Endothelial cell of umbilical vein (primary cell): ENCODE measurements around the gene TNRC6A. TPM values are rescaled to one million over a fixed set of nuclear protein-coding genes. Genes with fewer than 3 reads are reported as not detected.

Experiments used
- BruUV-seq: library from RNA; stranded (reverse); fragments of 400-500 nt; replicated peaks from 2 replicates; lab custom pipeline; 2021; lab: Mats Ljungman, UMichigan
- CTCF ChIA-PET: fragments of 300-600, 350-600 bp; sonication (Branson Sonifier 250); formaldehyde crosslinking; loops from one replicate; lab custom pipeline; 2021; ENCODE audit warnings: antibody characterized with exemption, inconsistent platforms; lab: Charles Lee
- POLR2A ChIA-PET: fragments of 300-600, 350-600 bp; sonication (Branson Sonifier 250); formaldehyde crosslinking; loops from one replicate; lab custom pipeline; 2021; ENCODE audit warnings: antibody characterized with exemption, inconsistent platforms; lab: Charles Lee
- DNase-seq: peaks from one replicate; pipeline ENCODE4 v3.0.0-alpha.2; 2011; ENCODE audit warnings: low read depth, low spot score
- FAIRE-seq: peaks from 2 replicates; lab custom pipeline; 2011; peaks lifted over from hg19 to GRCh38; lab: Jason Lieb, UNC
- H2AFZ ChIP-seq: 2 replicates; pipeline ENCODE4 v1.6.0; 2012; ENCODE audit warnings: low read depth, low read length, control low read depth, inconsistent platforms
- H3K27ac ChIP-seq: 2 replicates; pipeline ENCODE4 v1.5.1; 2011; ENCODE audit warnings: low read depth, mild to moderate bottlenecking, control low read depth, low read length, moderate library complexity; ENCODE audit not compliant: insufficient read depth
- H3K27me3 ChIP-seq, 2 experiments: 2 replicates each; pipeline versions ENCODE4 v1.6.0 to v1.6.1; 2011; ENCODE audit warnings: low read length in 2 of 2, mixed read lengths in 1 of 2; ENCODE audit not compliant: control insufficient read depth in 2 of 2, insufficient read depth in 2 of 2
- H3K36me3 ChIP-seq, 2 experiments: 2 replicates in 1 of 2; 3 replicates in 1 of 2; pipeline ENCODE4 v1.5.1; 2011; ENCODE audit warnings: low read length in 2 of 2, mild to moderate bottlenecking in 1 of 2, moderate library complexity in 1 of 2; ENCODE audit not compliant: control insufficient read depth in 2 of 2, insufficient read depth in 2 of 2; ENCODE audit errors: extremely low read depth in 1 of 2
- H3K4me1 ChIP-seq: 3 replicates; pipeline ENCODE4 v1.5.1; 2011; ENCODE audit warnings: mild to moderate bottlenecking, low read length; ENCODE audit not compliant: control insufficient read depth, insufficient read depth; ENCODE audit errors: extremely low read depth
- H3K4me2 ChIP-seq: 2 replicates; pipeline ENCODE4 v1.6.1; 2011; ENCODE audit warnings: low read length, control low read depth, mixed read lengths; ENCODE audit not compliant: insufficient read depth
- H3K4me3 ChIP-seq, 3 experiments: fragments of 200-600 bp in 1 of 3; sonication (generic), shearing (Covaris generic) in 1 of 3; replicated peaks in 1 of 3; 2 replicates each; pipeline ENCODE4 v1.5.1; 2011 to 2016; ENCODE audit warnings: control low read depth in 3 of 3, low read length in 3 of 3, mild to moderate bottlenecking in 2 of 3, inconsistent platforms in 1 of 3, low read depth in 1 of 3, moderate library complexity in 1 of 3; ENCODE audit not compliant: insufficient read depth in 1 of 3
- H3K79me2 ChIP-seq: 2 replicates; pipeline ENCODE4 v1.6.0; 2012; ENCODE audit warnings: low read length, inconsistent platforms; ENCODE audit not compliant: control insufficient read depth, insufficient read depth
- H3K9ac ChIP-seq: replicated peaks from 2 replicates; pipeline ENCODE3; 2011; ENCODE audit warnings: low read length, control low read depth; ENCODE audit not compliant: insufficient read depth; ENCODE audit errors: extremely low read depth
- H3K9me1 ChIP-seq: replicated peaks from 3 replicates; pipeline ENCODE4 v1.6.0; 2011; ENCODE audit warnings: mild to moderate bottlenecking, low read length; ENCODE audit not compliant: control insufficient read depth, insufficient read depth; ENCODE audit errors: extremely low read depth
- H3K9me3 ChIP-seq: replicated peaks from 2 replicates; pipeline ENCODE4 v1.5.1; 2012; ENCODE audit warnings: low read length, inconsistent platforms; ENCODE audit not compliant: control insufficient read depth, insufficient read depth
- H4K20me1 ChIP-seq: replicated peaks from 2 replicates; pipeline ENCODE3; 2011; ENCODE audit warnings: mild to moderate bottlenecking, low read length; ENCODE audit not compliant: control insufficient read depth, insufficient read depth; ENCODE audit errors: extremely low read depth
- CTCF ChIP-seq, 2 donors: IDR thresholded peaks; 1 replicate in 1 of 2; 2 replicates in 1 of 2; pipeline ENCODE4 v1.5.1; 2011; ENCODE audit warnings: low read length in 2 of 2, mild to moderate bottlenecking in 2 of 2, moderate library complexity in 2 of 2, control low read depth in 1 of 2, inconsistent platforms in 1 of 2, low read depth in 1 of 2; ENCODE audit not compliant: insufficient read depth in 1 of 2; ENCODE audit errors: extremely low read depth in 1 of 2
- EZH2 ChIP-seq: IDR thresholded peaks from 2 replicates; pipeline ENCODE4 v1.6.1; 2012; ENCODE audit warnings: borderline replicate concordance, low read depth, mild to moderate bottlenecking, moderate library complexity, low read length, inconsistent platforms; ENCODE audit not compliant: severe bottlenecking
- FOS ChIP-seq: IDR thresholded peaks from 2 replicates; pipeline ENCODE4 v1.6.1; 2011; ENCODE audit warnings: mild to moderate bottlenecking, low read length, moderate library complexity, borderline replicate concordance; ENCODE audit not compliant: insufficient read depth
- GATA2 ChIP-seq: IDR thresholded peaks from 2 replicates; pipeline ENCODE4 v1.7.0; 2011; ENCODE audit warnings: low read depth, mild to moderate bottlenecking, moderate library complexity, mixed read lengths, low read length; ENCODE audit not compliant: insufficient read length, insufficient read depth
- JUN ChIP-seq: IDR thresholded peaks from 2 replicates; pipeline ENCODE4 v1.6.1; 2011; ENCODE audit warnings: borderline replicate concordance, low read depth; ENCODE audit not compliant: insufficient read length, insufficient read depth
- MAX ChIP-seq: IDR thresholded peaks from 2 replicates; pipeline ENCODE4 v1.6.1; 2011; ENCODE audit not compliant: insufficient read depth, insufficient read length
- MYC ChIP-seq: IDR thresholded peaks from one replicate; pipeline ENCODE4 v1.6.1; 2011; ENCODE audit warnings: mild to moderate bottlenecking, low read depth, low read length
- POLR2A ChIP-seq: IDR thresholded peaks from 2 replicates; pipeline ENCODE4 v1.6.1; 2012; ENCODE audit warnings: low read depth, mild to moderate bottlenecking, control low read depth, low read length
- POLR2AphosphoS5 ChIP-seq: IDR thresholded peaks from 2 replicates; pipeline ENCODE4 v1.6.1; 2012; ENCODE audit warnings: low read depth, mild to moderate bottlenecking, control low read depth, low read length, moderate library complexity; ENCODE audit not compliant: insufficient read depth
- dilution Hi-C: fragments of 300-500 bp; cut with MboI; formaldehyde crosslinking; loops from one replicate; pipeline ENCODE4 v1.15.0; 2019; ENCODE audit warnings: low sequenced_read_pairs; ENCODE audit not compliant: extremely low pct_ligation_motif_present
- intact Hi-C: fragments of 100-400 bp; cut with micrococcal nuclease; formaldehyde crosslinking; loops from one replicate; pipeline ENCODE4 v1.10.0; 2022
- polyA plus RNA-seq, 4 experiments: library from polyadenylated mRNA; depleted of rRNA in 3 of 4; stranded (reverse) in 3 of 4; unstranded in 1 of 4; fragments of >200 nt; gene quantifications; 2 replicates each; pipeline versions ENCODE4 v1.2.1 to v1.2.3, GENCODE V29; 2011 to 2012; ENCODE audit warnings: missing spikeins in 1 of 4
- total RNA-seq: library from RNA; stranded (reverse); gene quantifications from 2 replicates; pipeline ENCODE4 v1.2.3, GENCODE V29; 2021

Gene TNRC6A
- total and polyA plus RNA-seq, 2 donors (not counting 3 experiments of a cell fraction or from before 2014, with no cell fraction given): 39.3 to 74.5 TPM

- H3K9ac ChIP-seq: no peak overlapping the region
- TF ChIP-seq CTCF (IDR thresholded peaks at IDR 0.05; ENCODE audit: extremely low read depth in 1 of 2, insufficient read depth in 1 of 2, low read depth in 1 of 2, low read length in 2 of 2) (no peak), MAX (no peak), GATA2 (no peak), EZH2 (no peak), POLR2AphosphoS5 (no peak), MYC (no peak), JUN (no peak), FOS (no peak), POLR2A (no peak)
- no peak overlapping the region for H3K4me3 ChIP-seq
- no peaks in the 10 kb centered on the region for H3K79me2 ChIP-seq
- ChIA-PET POLR2A (no interaction called here), CTCF (interaction anchor here (0.7 to 2.3 kb wide), 3 partner anchors 8 to 16 kb away, joined by 3 to 10 read pairs (median 4); no protein-coding TSS in a partner anchor)
- no peaks in the 10 kb centered on the region for H4K20me1 ChIP-seq
- no peaks in the 10 kb centered on the region for H3K27me3 ChIP-seq
- no TSS peak for BruUV-seq
- H3K36me3 ChIP-seq: no peaks in the 10 kb centered on the region
- DNase-seq (no peak), FAIRE-seq (peak; percentile 64)
- H3K9me1 ChIP-seq: no peaks in the 10 kb centered on the region
- no peak overlapping the region for H2AFZ ChIP-seq
- dilution Hi-C loops (no loop called here), intact Hi-C loops (loop anchor here (10.0 kb wide), 1 partner anchor 194 kb away; no protein-coding TSS in a partner anchor)
- peaks cover 36% of the 10 kb centered on the region for H3K4me1 ChIP-seq
- H3K4me2 ChIP-seq: no peak overlapping the region
- H3K9me3 ChIP-seq: no peaks in the 10 kb centered on the region
- no peak overlapping the region for H3K27ac ChIP-seq
These were observed 121.0 kb downstream of the TNRC6A start for GRCh38 chr16:24850289-24850938.
